Measurements from ENCODE around the gene TMEM164. TPM values are rescaled to one million over a fixed set of nuclear protein-coding genes. Genes with fewer than 3 reads are reported as not detected.

TMEM164 gene
- total and polyA plus RNA-seq, 11 donors, result 14.4 to 117 (median 50.3) TPM

DNA sequence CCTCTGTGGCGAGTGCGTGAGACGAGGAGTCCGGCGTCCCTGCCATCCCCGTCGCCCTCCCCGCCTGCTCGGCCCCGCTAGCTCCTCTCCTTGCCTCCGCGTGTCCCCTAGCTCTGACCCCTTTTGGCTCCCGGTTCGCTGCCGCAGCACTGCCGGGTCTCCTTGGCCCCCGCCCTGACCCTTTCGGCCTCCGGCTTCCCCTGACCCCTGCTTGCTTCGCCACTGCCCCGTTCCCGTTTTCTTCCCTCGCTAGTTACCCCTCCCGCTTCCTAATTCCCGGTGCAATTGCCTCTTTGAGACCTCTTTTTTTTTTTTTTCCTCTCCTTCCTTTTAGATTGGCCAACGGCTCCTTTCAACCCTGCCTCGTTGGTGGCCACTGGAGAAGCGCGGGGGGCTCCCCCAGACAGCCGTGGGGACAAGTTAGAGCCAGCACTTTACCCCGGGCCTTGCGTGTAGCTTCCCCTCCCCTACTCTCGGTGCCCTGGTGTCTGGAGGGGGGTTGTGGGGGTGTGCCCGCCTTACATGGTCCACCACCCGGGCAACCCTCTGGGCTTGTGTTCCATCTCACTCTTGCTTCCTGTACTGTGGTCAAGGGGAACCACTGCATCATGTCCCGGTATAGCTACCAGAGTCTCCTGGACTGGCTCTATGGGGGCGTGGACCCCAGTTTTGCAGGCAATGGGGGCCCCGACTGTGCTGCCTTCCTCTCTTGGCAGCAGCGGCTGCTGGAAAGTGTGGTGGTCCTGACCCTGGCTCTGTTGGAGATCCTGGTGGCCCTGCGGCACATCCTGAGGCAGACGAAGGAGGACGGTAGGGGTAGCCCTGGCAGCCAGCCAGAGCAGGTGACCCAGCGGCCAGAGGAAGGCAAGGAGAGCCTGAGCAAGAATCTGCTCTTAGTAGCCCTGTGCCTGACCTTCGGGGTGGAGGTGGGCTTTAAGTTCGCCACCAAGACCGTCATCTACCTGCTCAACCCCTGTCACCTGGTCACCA is 548 bp downstream of the TMEM164 start:
- intact Hi-C loops (cut with DNase I), result loop anchor here in 6 of 10 donors (5.0 to 10.0 kb wide), 5 partner anchors 76 to 149 kb away; no protein-coding TSS in a partner anchor
- Histone ChIP-seq H3K27me3 (peaks cover 0 to 7% (median 0%) of the 10 kb centered on the region in 9 donors), H3K9me3 (no peaks in the 10 kb centered on the region), H3K27ac (peak overlapping the region; percentile 55 to 94 (median 88)), H3K4me3 (peak overlapping the region; percentile 6 to 92 (median 66)), H3K36me3 (no peaks in the 10 kb centered on the region), H3K4me1 (peaks cover 0 to 38% (median 6%) of the 10 kb centered on the region in 12 donors)
- TF ChIP-seq POLR2A (IDR thresholded peaks at IDR 0.05), result no peak
- TF ChIP-seq CTCF (IDR thresholded peaks at IDR 0.05), result no peak
- ATAC-seq (peak in 2 of 4 donors; percentile 7), DNase-seq (peak in 3 of 5 donors; percentile 21 to 31 (median 27))
- WGBS, 4 donors, result 13 to 33% (median 22%) methylated on average over 38 to 46 of the region's 46 CpGs

GRCh38 chrX:110004215-110004614 is 1.3 kb downstream of the TMEM164 start:
- no peaks in the 10 kb centered on the region for H3K9me3 ChIP-seq
- H3K27ac ChIP-seq, result peak overlapping the region in 10 of 12 donors; percentile 69 to 94 (median 88)
- intact Hi-C loops (cut with DNase I), result loop anchor here in 6 of 10 donors (5.0 to 10.0 kb wide), 5 partner anchors 77 to 148 kb away; no protein-coding TSS in a partner anchor
- peaks cover 0 to 38% (median 6%) of the 10 kb centered on the region in 12 donors for H3K4me1 ChIP-seq
- peaks cover 0 to 7% (median 0%) of the 10 kb centered on the region in 9 donors for H3K27me3 ChIP-seq
- DNase-seq (peak in 3 of 5 donors; percentile 18 to 36 (median 27)), ATAC-seq (peak in 1 of 4 donors; percentile 16)
- WGBS, 4 donors, result 30 to 59% (median 53%) methylated on average over 8 of the region's 8 CpGs
- TF ChIP-seq CTCF (IDR thresholded peaks at IDR 0.05) (no peak), POLR2A (IDR thresholded peaks at IDR 0.05) (no peak)
- H3K36me3 ChIP-seq, result no peaks in the 10 kb centered on the region
- peak overlapping the region in 11 of 12 donors; percentile 52 to 92 (median 66) for H3K4me3 ChIP-seq

DNA sequence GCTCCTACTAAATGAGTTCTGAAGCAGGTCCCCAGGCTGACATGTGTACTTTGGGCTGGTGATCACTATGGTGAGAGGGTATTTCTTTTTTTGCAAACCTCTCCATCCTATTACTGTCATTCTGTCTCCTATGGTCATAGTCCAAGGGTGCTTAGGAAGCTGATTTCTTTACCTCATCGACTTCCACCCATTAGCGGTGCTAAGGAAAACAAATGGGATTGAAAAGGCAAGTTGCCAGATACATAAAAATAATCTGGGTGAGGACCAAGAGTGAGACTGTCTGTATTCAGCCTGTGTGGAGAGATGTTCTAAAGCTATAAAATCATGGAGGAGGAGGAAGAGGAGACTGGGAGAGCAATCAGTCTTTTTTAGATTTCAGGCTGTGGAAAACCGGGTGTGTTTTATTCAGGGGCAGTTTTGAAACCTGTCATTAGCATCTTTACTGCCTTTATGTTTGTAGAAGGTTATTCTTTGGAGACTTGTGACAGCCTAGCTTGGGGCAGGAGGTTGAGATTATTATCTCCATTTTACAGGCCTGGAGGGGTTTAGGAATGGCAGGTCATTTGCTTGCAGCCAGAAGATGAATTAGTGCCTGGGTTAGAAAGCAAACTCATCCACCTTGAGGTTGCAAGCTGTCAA is 1.9 kb downstream of the TMEM164 start:
- ATAC-seq, result no peak
- Histone ChIP-seq H3K36me3 (peaks cover 0 to under 1% (median 0%) of the 10 kb centered on the region in 9 donors), H3K4me1 (peaks cover 0 to 38% (median 6%) of the 10 kb centered on the region in 12 donors), H3K27me3 (peaks cover 0 to 7% (median 0%) of the 10 kb centered on the region in 9 donors), H3K4me3 (peak overlapping the region in 10 of 12 donors; percentile 55 to 92 (median 68)), H3K9me3 (no peaks in the 10 kb centered on the region), H3K27ac (peak overlapping the region in 8 of 12 donors; percentile 27 to 94 (median 84))
- WGBS, 4 donors, result 18 to 40% (median 24%) methylated on average over 3 of the region's 3 CpGs
- TF ChIP-seq POLR2A (IDR thresholded peaks at IDR 0.05), result no peak
- TF ChIP-seq CTCF (IDR thresholded peaks at IDR 0.05), result no peak
- DNase-seq, result no peak
- intact Hi-C loops (cut with DNase I), result loop anchor here in 6 of 10 donors (5.0 to 10.0 kb wide), 6 partner anchors 78 to 147 kb away; no protein-coding TSS in a partner anchor

Data from heart left ventricle (tissue), 16 donors.